ENCODE results near the gene IL1R2. TPM values are rescaled to one million over a fixed set of nuclear protein-coding genes. Genes with fewer than 3 reads are reported as not detected.

Gene IL1R2
- total and polyA plus RNA-seq, 2 of the 8 experiments (the other 6 are each of a cell fraction or from before 2014, with no cell fraction given) = 0.06 TPM; not detected in 1

GRCh38 chr2:101986376-101986775 lies 5.4 kb upstream of the IL1R2 start:
- H4K91ac ChIP-seq (replicated peaks; ENCODE audit: insufficient read length, low read length) = no peak overlapping the region
- H3K56ac ChIP-seq (replicated peaks; ENCODE audit: insufficient read length, low read depth, low read length) = no peak overlapping the region
- H2BK15ac ChIP-seq (ENCODE audit: low read length) = 0 out of 2 replicates have a peak overlapping the region, but pooled peaks have one; percentile 8
- H3K79me1 ChIP-seq (ENCODE audit: low read depth, low read length) = no peaks in the 10 kb centered on the region
- no peaks in the 10 kb centered on the region for H3K27me3 ChIP-seq (replicated peaks in 1 of 4; ENCODE audit: control insufficient read depth in 3 of 4, extremely low read depth in 1 of 4, insufficient read depth in 3 of 4, low read length in 3 of 4)
- no peak overlapping the region for H3K9ac ChIP-seq (replicated peaks in 1 of 4; ENCODE audit: extremely low read depth in 1 of 4, low read depth in 3 of 4, low read length in 3 of 4)
- no peaks in the 10 kb centered on the region for H3K9me3 ChIP-seq (ENCODE audit: insufficient read depth in 2 of 2, low read depth in 1 of 2, low read length in 1 of 2)
- H3K23me2 ChIP-seq (ENCODE audit: low read depth, low read length) = no peaks in the 10 kb centered on the region
- H2BK12ac ChIP-seq (ENCODE audit: low read depth, low read length) = 0 out of 2 replicates have a peak overlapping the region, but pooled peaks have one; percentile 14
- no peak overlapping the region for H2BK120ac ChIP-seq (replicated peaks; ENCODE audit: low read depth, low read length)
- no peak for TF ChIP-seq JUN (IDR thresholded peaks at IDR 0.05; ENCODE audit: low read depth, low read length)
- no peak for TF ChIP-seq BCL11A (IDR thresholded peaks at IDR 0.05; ENCODE audit: low read depth in 2 of 2, low read length in 2 of 2)
- no peak for TF ChIP-seq NANOG (IDR thresholded peaks at IDR 0.05; ENCODE audit: insufficient read depth, low read depth, low read length, poor library complexity, severe bottlenecking)
- no peak for TF ChIP-seq FOSL1 (IDR thresholded peaks at IDR 0.05; ENCODE audit: insufficient read depth, low read depth, low read length)
- H3K4me3 ChIP-seq (ENCODE audit: extremely low read depth in 1 of 4, insufficient read depth in 2 of 4, low read depth in 3 of 4, low read length in 4 of 4) = no peak overlapping the region
- no peak overlapping the region for H3K4ac ChIP-seq (replicated peaks; ENCODE audit: insufficient read length, low read depth, low read length)
- ChIA-PET POLR2A (ENCODE audit: partially characterized antibody) (no interaction called here), CTCF (ENCODE audit: partially characterized antibody) (interaction anchor here (2.3 to 3.7 kb wide), 3 partner anchors 19 to 102 kb away, joined by 8 to 14 read pairs (median 9); no protein-coding TSS in a partner anchor)
- H2BK5ac ChIP-seq (ENCODE audit: low read depth, low read length) = no peak overlapping the region
- 88% methylated on average over 4 of the region's 4 CpGs; no CpG with 5 or more reads in 1 of the 2 experiments for WGBS, 2 experiments (ENCODE audit: extremely low coverage in 1 of 2, insufficient coverage in 1 of 2, insufficient read length in 1 of 2, insufficient replicate concordance in 2 of 2, low coverage in 1 of 2, low lambda C conversion rate in 2 of 2, missing lambda C conversion rate in 1 of 2)
- no peak overlapping the region for H3K4me2 ChIP-seq (ENCODE audit: insufficient read depth in 1 of 2, low read depth in 2 of 2, low read length in 2 of 2)
- no peak overlapping the region for H3K27ac ChIP-seq (ENCODE audit: low read depth, low read length)
- no peaks in the 10 kb centered on the region for H4K20me1 ChIP-seq (replicated peaks in 1 of 2; ENCODE audit: control insufficient read depth in 1 of 2, insufficient read depth in 2 of 2, low read length in 2 of 2)
- H3K14ac ChIP-seq (ENCODE audit: insufficient read length) = no peak overlapping the region
- no peaks in the 10 kb centered on the region for H3K79me2 ChIP-seq (ENCODE audit: control insufficient read depth in 1 of 2, insufficient read depth in 2 of 2, low read length in 2 of 2)
- H3K36me3 ChIP-seq (ENCODE audit: control insufficient read depth in 2 of 4, insufficient read depth in 4 of 4, low read length in 3 of 4) = no peaks in the 10 kb centered on the region
- no peak overlapping the region for H2AK5ac ChIP-seq (ENCODE audit: low read depth, low read length)
- DNase-seq (ENCODE audit: low read depth in 1 of 2, low spot score in 2 of 2) = no peak
- no peak for FAIRE-seq
- H3K18ac ChIP-seq (ENCODE audit: extremely low read depth, low read length) = no peak overlapping the region
- no peak overlapping the region for H4K5ac ChIP-seq (ENCODE audit: insufficient read length, low read depth, low read length)
- H4K8ac ChIP-seq (ENCODE audit: extremely low read depth, insufficient read depth, low read length) = no peak overlapping the region
- no peak overlapping the region for H2BK20ac ChIP-seq (ENCODE audit: low read length)
- peaks cover 0 to 9% (median 0%) of the 10 kb centered on the region in 4 experiments; a peak in 3 of 7 replicates for H3K4me1 ChIP-seq (replicated peaks in 1 of 4; ENCODE audit: control insufficient read depth in 3 of 4, insufficient read depth in 4 of 4, low read length in 3 of 4)
- no peak overlapping the region for H3K23ac ChIP-seq (ENCODE audit: insufficient read length)
- no peak overlapping the region for H2AFZ ChIP-seq (ENCODE audit: low read length)
